ENCODE measurements around the gene ATXN1.

DNA sequence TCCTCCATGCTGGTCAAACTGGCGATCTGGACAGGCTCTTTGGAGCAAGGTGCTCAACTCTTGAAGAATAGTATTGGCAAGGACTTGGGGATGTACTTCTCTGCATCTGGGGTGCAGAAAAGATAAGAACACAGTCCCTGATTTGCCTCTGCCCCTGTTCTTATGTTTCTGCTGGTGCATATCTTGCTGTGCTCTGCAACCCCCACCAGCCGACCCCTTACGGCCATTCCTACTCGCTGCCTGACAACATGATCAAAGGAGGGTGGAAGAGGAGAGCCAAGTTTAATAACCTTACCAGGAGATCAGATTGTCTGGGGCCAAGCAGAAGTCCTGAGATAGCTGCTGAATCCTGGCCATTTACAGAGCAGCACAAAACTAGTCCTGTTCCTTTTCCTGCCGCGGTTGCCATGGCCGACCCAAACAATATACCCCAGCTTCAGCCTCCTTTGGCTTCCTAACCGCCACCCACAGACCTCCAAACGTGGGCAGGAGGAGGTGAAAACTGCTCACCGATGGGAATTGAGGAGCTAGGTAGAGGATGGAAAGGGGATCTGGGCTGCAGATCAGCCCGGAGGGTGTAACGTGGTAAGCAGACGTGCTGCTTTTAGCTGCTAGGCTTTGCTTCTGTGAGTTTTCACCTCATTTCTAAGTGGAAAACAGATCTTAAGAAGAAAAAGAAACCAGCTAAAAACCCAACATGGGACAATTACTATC, 60.9 kb downstream of the ATXN1 start:
- TF ChIP-seq, protein P1, sequence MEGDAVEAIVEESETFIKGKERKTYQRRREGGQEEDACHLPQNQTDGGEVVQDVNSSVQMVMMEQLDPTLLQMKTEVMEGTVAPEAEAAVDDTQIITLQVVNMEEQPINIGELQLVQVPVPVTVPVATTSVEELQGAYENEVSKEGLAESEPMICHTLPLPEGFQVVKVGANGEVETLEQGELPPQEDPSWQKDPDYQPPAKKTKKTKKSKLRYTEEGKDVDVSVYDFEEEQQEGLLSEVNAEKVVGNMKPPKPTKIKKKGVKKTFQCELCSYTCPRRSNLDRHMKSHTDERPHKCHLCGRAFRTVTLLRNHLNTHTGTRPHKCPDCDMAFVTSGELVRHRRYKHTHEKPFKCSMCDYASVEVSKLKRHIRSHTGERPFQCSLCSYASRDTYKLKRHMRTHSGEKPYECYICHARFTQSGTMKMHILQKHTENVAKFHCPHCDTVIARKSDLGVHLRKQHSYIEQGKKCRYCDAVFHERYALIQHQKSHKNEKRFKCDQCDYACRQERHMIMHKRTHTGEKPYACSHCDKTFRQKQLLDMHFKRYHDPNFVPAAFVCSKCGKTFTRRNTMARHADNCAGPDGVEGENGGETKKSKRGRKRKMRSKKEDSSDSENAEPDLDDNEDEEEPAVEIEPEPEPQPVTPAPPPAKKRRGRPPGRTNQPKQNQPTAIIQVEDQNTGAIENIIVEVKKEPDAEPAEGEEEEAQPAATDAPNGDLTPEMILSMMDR (IDR thresholded peaks at IDR 0.05; ENCODE audit: low read depth, low read length) = no peak
- TF ChIP-seq EZH2phosphoT487 (IDR thresholded peaks at IDR 0.05; ENCODE audit: low read depth) = no peak
